Astrocyte of the spinal cord (primary cell): ENCODE data around the gene SAP30L.

Experiments used
- DNase-seq: peaks from one replicate; pipeline ENCODE4 v3.0.0; 2011; ENCODE audit warnings: low read depth, low spot score
- H3K4me3 ChIP-seq: 2 replicates; pipeline ENCODE4 v1.5.1; 2011; ENCODE audit warnings: low read depth, mild to moderate bottlenecking, low read length, moderate library complexity
- in situ Hi-C: cut with HindIII; loops from 2 replicates; pipeline ENCODE4 v1.10.0; 2017; ENCODE audit warnings: low sequenced_read_pairs
- TF ChIP-seq, protein P1 (sequence below): IDR thresholded peaks from 2 replicates; pipeline ENCODE4 v1.5.1; 2012; ENCODE audit warnings: low read depth, mild to moderate bottlenecking, low read length, inconsistent platforms

The SAP30L gene

DNA sequence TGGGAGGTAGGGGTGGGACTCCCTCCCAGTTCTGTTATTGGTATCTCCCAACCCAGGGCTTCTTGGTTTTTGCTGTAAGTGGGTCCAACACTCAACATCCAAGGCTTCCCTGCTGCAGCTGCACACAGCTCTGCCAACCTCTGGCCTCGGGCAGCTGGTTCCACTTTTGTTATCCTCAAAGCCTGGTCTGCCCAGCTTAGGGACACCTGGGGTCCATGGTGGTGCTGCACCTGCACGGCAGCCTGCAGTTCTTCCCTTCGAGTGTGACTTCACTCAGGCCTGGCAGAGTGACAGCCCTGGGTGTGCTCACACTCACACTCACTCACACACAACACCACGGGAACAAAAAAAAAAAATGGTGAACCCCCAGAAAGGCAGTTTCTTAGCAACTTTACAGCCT, 15.3 kb upstream of the SAP30L start:
- no peak overlapping the region for H3K4me3 ChIP-seq
- in situ Hi-C loops = no loop called here
- DNase-seq = no peak
- TF ChIP-seq, protein P1, sequence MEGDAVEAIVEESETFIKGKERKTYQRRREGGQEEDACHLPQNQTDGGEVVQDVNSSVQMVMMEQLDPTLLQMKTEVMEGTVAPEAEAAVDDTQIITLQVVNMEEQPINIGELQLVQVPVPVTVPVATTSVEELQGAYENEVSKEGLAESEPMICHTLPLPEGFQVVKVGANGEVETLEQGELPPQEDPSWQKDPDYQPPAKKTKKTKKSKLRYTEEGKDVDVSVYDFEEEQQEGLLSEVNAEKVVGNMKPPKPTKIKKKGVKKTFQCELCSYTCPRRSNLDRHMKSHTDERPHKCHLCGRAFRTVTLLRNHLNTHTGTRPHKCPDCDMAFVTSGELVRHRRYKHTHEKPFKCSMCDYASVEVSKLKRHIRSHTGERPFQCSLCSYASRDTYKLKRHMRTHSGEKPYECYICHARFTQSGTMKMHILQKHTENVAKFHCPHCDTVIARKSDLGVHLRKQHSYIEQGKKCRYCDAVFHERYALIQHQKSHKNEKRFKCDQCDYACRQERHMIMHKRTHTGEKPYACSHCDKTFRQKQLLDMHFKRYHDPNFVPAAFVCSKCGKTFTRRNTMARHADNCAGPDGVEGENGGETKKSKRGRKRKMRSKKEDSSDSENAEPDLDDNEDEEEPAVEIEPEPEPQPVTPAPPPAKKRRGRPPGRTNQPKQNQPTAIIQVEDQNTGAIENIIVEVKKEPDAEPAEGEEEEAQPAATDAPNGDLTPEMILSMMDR = no peak

DNA sequence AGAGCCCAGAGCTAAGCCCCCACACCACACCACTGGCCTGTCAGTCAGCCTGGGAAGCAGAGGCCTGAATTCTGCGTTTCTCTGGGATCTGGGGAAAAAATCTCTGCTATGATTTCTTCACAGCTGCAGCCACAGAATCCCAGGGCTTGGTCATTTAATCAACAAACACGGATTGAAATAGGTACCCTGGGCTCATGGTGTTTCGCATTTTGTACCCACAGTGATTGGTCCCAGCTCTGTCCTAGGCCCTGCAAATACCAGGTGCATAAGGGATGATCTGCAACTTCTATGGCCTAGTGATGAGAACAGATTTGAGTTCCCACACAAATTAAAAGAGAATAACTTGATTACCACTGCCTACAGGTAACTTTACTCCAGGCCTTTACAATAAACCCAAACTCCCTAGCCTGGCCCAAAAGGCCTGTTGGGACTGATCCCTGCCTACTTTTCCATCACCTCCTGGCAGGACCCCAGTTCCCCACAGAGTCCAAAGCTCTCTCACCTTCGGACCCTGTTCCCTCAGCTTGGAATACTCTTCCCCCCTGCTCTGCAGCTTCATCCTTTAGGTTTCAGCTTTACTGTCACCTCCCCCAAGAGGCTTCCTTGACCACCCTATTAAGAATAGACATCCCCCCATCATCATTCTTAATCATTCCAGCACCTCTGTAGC, 14.7 kb upstream of the SAP30L start:
- no peak for DNase-seq
- H3K4me3 ChIP-seq = no peak overlapping the region
- in situ Hi-C loops = no loop called here
- TF ChIP-seq, protein P1 = no peak

DNA sequence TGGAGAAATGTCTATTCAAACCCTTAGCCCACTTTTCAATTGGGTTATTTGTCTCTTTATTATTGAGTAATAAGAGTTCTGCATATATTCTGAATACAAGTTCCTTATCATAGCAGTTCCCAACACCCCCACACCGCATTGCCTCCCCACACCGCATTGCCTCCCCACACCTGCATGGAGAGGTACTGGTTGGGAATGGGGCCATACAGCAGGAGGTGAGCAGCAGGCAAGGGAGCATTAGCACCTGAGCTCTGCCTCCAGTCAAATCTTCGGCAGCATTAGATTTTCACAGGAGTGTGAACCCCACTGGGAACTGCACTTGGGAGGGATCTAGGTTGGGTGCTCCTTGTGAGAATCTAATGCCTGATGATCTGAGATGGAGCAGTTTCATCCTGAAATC, 10.6 kb upstream of the SAP30L start:
- no peak for DNase-seq
- no peak overlapping the region for H3K4me3 ChIP-seq
- in situ Hi-C loops = no loop called here
- TF ChIP-seq, protein P1 = no peak

DNA sequence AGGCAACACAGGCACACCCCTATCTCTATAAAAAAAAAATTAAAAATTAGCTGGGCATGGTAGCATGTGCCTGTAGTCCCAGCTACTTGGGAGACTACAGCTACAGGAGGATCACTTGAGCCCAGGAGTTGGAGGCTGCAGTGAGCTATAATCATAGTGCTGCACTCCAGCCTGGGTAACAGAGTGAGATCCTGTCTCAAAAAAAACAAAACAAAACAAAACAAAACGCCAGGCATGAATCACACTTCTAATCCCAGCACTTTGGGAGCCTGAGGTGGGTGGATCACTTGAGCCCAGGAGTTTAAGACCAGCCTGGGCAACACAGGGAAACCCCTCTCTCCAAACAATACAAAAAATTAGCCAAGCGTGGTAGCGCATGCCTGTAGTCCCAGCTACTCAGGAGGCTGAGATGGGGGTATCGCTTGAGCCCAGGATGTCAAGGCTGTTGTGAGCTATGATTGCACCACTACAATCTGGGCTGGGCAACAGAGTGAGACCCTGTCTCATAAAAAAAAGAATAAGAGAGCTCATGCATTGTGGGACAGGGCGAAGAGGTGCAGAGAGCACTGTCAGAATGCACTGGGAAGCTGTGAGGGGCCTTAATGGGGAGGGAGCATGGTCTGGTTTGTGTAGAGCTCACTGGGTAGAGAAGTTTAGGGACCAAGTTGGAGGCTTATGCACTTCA, 8.4 kb upstream of the SAP30L start:
- TF ChIP-seq, protein P1 = no peak
- in situ Hi-C loops = no loop called here
- no peak overlapping the region for H3K4me3 ChIP-seq
- DNase-seq = no peak

DNA sequence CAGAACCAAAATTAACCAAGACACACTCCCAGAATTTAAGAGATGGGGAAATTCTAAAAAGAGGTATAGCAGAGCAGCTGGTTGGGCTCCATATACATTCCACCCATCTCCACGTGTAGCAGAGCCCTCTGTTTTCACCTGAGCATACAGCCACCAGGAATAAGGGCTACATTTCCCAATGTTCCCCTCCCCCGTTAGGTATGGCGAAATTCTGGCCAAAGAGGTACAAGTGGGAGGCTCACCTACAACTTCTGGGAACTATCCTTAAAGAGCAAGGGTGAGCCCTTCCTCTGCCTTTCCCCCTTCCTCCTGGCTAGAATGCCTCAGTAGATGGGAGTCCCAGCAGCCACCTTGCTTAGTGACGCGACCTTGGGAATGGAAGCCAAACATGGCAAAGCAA, 5.3 kb upstream of the SAP30L start:
- in situ Hi-C loops = no loop called here
- DNase-seq = no peak
- TF ChIP-seq, protein P1 = no peak
- H3K4me3 ChIP-seq = no peak overlapping the region

DNA sequence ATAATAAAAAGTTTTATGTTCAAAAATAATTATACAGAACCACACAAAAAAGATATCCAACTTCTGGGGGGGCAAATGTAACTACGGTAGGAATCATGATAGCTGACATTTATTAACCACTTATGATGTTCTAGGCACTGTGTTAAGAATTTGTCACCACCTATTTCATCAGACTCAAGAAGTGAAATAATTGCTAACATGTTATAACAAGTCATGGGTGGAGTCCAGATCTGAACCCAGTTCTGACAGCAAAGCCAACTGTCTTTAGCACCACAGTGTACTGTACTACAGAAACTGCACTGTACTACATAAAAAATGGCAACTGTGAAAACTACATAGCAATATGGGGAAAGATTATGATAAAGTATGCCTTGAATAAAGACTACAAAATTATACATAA, 3.0 kb upstream of the SAP30L start:
- no peak for DNase-seq
- no peak overlapping the region for H3K4me3 ChIP-seq
- in situ Hi-C loops = no loop called here
- TF ChIP-seq, protein P1 = no peak
